Measurements from ENCODE around the gene ELF5. TPM values are rescaled to one million over a fixed set of nuclear protein-coding genes. Genes with fewer than 3 reads are reported as not detected.

ELF5 gene
- polyA plus RNA-seq, 1 donor from 2014 or later = not detected

- Histone ChIP-seq H3F3A (ENCODE audit: insufficient read depth, low read length, poor library complexity, severe bottlenecking) (no peaks in the 10 kb centered on the region), H3K4me2 (ENCODE audit: low read length) (no peak overlapping the region), H3K9me3 (ENCODE audit: low read length) (no peaks in the 10 kb centered on the region), H3K36me3 (ENCODE audit: insufficient read depth, low read length) (no peaks in the 10 kb centered on the region), H3K9me2 (ENCODE audit: insufficient read depth, low read length) (no peaks in the 10 kb centered on the region), H3K79me2 (replicated peaks; ENCODE audit: insufficient read depth, low read length) (no peaks in the 10 kb centered on the region), H2AFZ (ENCODE audit: low read depth, low read length) (no peak overlapping the region), H3K9ac (ENCODE audit: low read length) (no peak overlapping the region), H3K27me3 (ENCODE audit: insufficient read depth, low read depth, low read length) (no peaks in the 10 kb centered on the region), H3K27ac (ENCODE audit: low read length) (no peak overlapping the region), H3K4me3 (ENCODE audit: low read length) (no peak overlapping the region), H4K20me1 (ENCODE audit: insufficient read depth) (no peaks in the 10 kb centered on the region)
- no peak for TF ChIP-seq SMC3 (conservative IDR thresholded peaks at IDR 0.05; ENCODE audit: poor library complexity)
- no peak for TF ChIP-seq POLR2AphosphoS5 (IDR thresholded peaks at IDR 0.05)
- no peak for TF ChIP-seq MXI1 (conservative IDR thresholded peaks at IDR 0.05; ENCODE audit: poor library complexity, severe bottlenecking)
- no peak for TF ChIP-seq EZH2 (IDR thresholded peaks at IDR 0.05; ENCODE audit: borderline replicate concordance, insufficient read depth, low read length, poor library complexity, severe bottlenecking)
- no peak for TF ChIP-seq EP300 (conservative IDR thresholded peaks at IDR 0.05; ENCODE audit: poor library complexity, severe bottlenecking)
- TF ChIP-seq TAF1 (IDR thresholded peaks at IDR 0.05; ENCODE audit: low read depth) = no peak
- TF ChIP-seq CTCF (IDR thresholded peaks at IDR 0.05; ENCODE audit: poor library complexity, severe bottlenecking) = no peak
- no peak for TF ChIP-seq REST (IDR thresholded peaks at IDR 0.05; ENCODE audit: borderline replicate concordance)
- TF ChIP-seq RAD21 (conservative IDR thresholded peaks at IDR 0.05) = no peak
These were observed 2.9 kb upstream of the ELF5 start for GRCh38 chr11:34516247-34517040.

- no peak overlapping the region for H3K4me2 ChIP-seq (ENCODE audit: low read length)
- no peak overlapping the region for H3K4me3 ChIP-seq (ENCODE audit: low read length)
- H4K20me1 ChIP-seq (ENCODE audit: insufficient read depth) = no peaks in the 10 kb centered on the region
- H3K27me3 ChIP-seq (ENCODE audit: insufficient read depth, low read depth, low read length) = no peaks in the 10 kb centered on the region
- H3K9me3 ChIP-seq (ENCODE audit: low read length) = no peaks in the 10 kb centered on the region
- no peaks in the 10 kb centered on the region for H3K79me2 ChIP-seq (replicated peaks; ENCODE audit: insufficient read depth, low read length)
- no peaks in the 10 kb centered on the region for H3K36me3 ChIP-seq (ENCODE audit: insufficient read depth, low read length)
- TF ChIP-seq POLR2AphosphoS5 (IDR thresholded peaks at IDR 0.05) (no peak), EP300 (conservative IDR thresholded peaks at IDR 0.05; ENCODE audit: poor library complexity, severe bottlenecking) (no peak), REST (IDR thresholded peaks at IDR 0.05; ENCODE audit: borderline replicate concordance) (no peak), TAF1 (IDR thresholded peaks at IDR 0.05; ENCODE audit: low read depth) (no peak), RAD21 (conservative IDR thresholded peaks at IDR 0.05) (no peak), SMC3 (conservative IDR thresholded peaks at IDR 0.05; ENCODE audit: poor library complexity) (no peak), MXI1 (conservative IDR thresholded peaks at IDR 0.05; ENCODE audit: poor library complexity, severe bottlenecking) (no peak), CTCF (IDR thresholded peaks at IDR 0.05; ENCODE audit: poor library complexity, severe bottlenecking) (no peak), EZH2 (IDR thresholded peaks at IDR 0.05; ENCODE audit: borderline replicate concordance, insufficient read depth, low read length, poor library complexity, severe bottlenecking) (no peak)
- no peak overlapping the region for H2AFZ ChIP-seq (ENCODE audit: low read depth, low read length)
- no peaks in the 10 kb centered on the region for H3F3A ChIP-seq (ENCODE audit: insufficient read depth, low read length, poor library complexity, severe bottlenecking)
- H3K9me2 ChIP-seq (ENCODE audit: insufficient read depth, low read length) = no peaks in the 10 kb centered on the region
- no peak overlapping the region for H3K9ac ChIP-seq (ENCODE audit: low read length)
- H3K27ac ChIP-seq (ENCODE audit: low read length) = no peak overlapping the region
These were observed 1.0 kb upstream of the ELF5 start for GRCh38 chr11:34514597-34514996.

Measured in neural cell (in vitro differentiated cells).